ENCODE results near the gene FAM181B.

FAM181B gene

DNA sequence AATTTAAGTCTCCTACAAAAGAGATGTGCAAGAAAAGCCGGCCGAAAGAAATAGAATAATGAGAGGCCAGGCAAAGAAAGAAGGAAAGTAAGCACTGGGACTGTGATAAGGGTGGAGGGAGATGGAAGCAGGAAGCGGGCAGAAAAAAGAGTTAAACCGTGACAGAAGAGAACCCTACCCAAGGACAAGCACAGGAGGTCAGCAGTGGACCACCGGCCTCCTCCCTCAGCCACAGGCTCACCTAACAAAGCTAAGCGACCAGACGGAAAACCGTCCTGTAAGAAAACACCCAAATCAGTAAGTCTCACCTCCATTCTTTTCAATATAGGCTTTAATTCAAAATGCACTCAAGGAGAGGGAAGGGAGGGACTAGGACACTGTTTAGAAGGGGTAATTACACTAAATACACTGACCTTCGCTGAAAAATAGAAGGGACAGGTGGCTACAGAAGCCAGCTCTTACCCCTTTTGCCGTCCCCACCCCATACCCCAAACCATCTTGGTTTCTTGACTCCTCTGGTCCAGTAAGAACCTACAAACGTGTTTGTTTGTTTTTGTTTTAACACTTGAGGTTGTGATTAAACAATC lies 1.9 kb downstream of the FAM181B start:
- no peak for DNase-seq (ENCODE audit: low read depth)
- H3K4me3 ChIP-seq (ENCODE audit: low read depth, low read length) = no peak overlapping the region
- TF ChIP-seq, protein P1, sequence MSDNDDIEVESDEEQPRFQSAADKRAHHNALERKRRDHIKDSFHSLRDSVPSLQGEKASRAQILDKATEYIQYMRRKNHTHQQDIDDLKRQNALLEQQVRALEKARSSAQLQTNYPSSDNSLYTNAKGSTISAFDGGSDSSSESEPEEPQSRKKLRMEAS (IDR thresholded peaks at IDR 0.05; ENCODE audit: low read depth, low read length) = no peak
- TF ChIP-seq MYC (IDR thresholded peaks at IDR 0.05; ENCODE audit: low read depth, low read length) (no peak), POLR2A (IDR thresholded peaks at IDR 0.05; ENCODE audit: extremely low read depth, insufficient read length) (no peak)

DNA sequence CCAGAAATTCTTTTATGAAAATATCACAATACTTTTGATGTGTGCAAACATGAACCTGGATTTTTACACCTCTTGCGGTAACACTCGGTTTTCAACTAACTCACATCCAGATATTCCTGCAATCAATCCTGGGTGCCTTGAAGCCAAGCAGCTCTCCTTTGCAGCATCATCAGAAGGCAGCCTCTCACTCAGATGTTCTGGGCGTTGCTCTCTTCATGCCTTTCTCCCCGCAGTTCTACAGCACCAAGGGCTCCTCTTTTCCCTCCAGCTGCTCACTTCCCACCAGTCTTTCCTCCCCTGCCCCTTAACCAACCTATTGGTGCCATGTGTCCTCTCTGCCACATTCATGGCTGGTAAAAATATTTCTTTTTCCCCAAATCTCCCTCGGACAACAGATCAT lies 2.9 kb downstream of the FAM181B start:
- DNase-seq (ENCODE audit: low read depth) = no peak
- TF ChIP-seq, protein P1 (IDR thresholded peaks at IDR 0.05; ENCODE audit: low read depth, low read length) = no peak
- TF ChIP-seq MYC (IDR thresholded peaks at IDR 0.05; ENCODE audit: low read depth, low read length) = no peak
- TF ChIP-seq POLR2A (IDR thresholded peaks at IDR 0.05; ENCODE audit: extremely low read depth, insufficient read length) = no peak
- H3K4me3 ChIP-seq (ENCODE audit: low read depth, low read length) = no peak overlapping the region

DNA sequence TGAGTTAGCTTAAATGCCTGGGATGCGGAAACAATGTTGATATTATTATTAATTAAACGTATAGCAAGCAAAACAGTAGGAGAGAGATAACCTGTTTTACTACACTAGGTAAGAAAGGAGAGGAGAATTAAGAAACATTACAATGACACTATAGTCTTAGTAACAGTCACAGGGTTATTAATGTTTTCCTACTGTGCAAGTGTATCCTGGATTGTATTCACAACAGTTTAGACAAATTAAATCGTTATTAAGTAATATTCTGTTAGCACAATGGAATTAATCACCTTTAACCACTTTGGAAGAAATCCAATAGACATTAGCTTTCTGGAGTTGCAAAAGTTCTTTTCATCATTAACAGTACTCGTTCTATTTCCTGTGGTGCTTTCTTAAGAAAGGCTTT lies 3.4 kb downstream of the FAM181B start:
- DNase-seq (ENCODE audit: low read depth) = no peak
- no peak overlapping the region for H3K4me3 ChIP-seq (ENCODE audit: low read depth, low read length)
- no peak for TF ChIP-seq MYC (IDR thresholded peaks at IDR 0.05; ENCODE audit: low read depth, low read length)
- TF ChIP-seq, protein P1 (IDR thresholded peaks at IDR 0.05; ENCODE audit: low read depth, low read length) = no peak
- TF ChIP-seq, protein P2, sequence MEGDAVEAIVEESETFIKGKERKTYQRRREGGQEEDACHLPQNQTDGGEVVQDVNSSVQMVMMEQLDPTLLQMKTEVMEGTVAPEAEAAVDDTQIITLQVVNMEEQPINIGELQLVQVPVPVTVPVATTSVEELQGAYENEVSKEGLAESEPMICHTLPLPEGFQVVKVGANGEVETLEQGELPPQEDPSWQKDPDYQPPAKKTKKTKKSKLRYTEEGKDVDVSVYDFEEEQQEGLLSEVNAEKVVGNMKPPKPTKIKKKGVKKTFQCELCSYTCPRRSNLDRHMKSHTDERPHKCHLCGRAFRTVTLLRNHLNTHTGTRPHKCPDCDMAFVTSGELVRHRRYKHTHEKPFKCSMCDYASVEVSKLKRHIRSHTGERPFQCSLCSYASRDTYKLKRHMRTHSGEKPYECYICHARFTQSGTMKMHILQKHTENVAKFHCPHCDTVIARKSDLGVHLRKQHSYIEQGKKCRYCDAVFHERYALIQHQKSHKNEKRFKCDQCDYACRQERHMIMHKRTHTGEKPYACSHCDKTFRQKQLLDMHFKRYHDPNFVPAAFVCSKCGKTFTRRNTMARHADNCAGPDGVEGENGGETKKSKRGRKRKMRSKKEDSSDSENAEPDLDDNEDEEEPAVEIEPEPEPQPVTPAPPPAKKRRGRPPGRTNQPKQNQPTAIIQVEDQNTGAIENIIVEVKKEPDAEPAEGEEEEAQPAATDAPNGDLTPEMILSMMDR (IDR thresholded peaks at IDR 0.05; ENCODE audit: low read depth, low read length) = no peak
- no peak for TF ChIP-seq POLR2A (IDR thresholded peaks at IDR 0.05; ENCODE audit: extremely low read depth, insufficient read length)

DNA sequence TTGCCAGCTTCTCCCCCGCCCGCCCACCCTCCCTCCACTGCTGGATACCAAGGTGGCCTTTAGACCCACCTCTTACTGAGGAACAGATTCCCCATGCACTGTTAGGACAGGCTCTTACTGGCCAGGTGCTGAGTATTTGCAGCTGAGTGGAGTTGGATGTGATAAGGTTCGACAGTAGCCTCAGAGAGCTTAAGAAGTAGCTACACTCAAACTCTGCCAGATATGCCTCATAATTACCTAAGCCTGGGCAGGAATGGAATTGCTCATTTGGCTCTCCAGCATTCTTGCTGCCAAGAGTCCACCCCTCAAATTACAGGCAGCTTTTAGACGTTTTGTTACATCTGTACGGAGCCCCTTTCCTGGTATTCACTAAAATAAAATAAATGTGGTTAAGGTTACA lies 9.6 kb downstream of the FAM181B start:
- TF ChIP-seq, protein P1 (IDR thresholded peaks at IDR 0.05; ENCODE audit: low read depth, low read length) = no peak
- TF ChIP-seq POLR2A (IDR thresholded peaks at IDR 0.05; ENCODE audit: extremely low read depth, insufficient read length) (no peak), MYC (IDR thresholded peaks at IDR 0.05; ENCODE audit: low read depth, low read length) (no peak)
- TF ChIP-seq, protein P2 (IDR thresholded peaks at IDR 0.05; ENCODE audit: low read depth, low read length) = no peak
- H3K4me3 ChIP-seq (ENCODE audit: low read depth, low read length) = no peak overlapping the region
- DNase-seq (ENCODE audit: low read depth) = no peak

DNA sequence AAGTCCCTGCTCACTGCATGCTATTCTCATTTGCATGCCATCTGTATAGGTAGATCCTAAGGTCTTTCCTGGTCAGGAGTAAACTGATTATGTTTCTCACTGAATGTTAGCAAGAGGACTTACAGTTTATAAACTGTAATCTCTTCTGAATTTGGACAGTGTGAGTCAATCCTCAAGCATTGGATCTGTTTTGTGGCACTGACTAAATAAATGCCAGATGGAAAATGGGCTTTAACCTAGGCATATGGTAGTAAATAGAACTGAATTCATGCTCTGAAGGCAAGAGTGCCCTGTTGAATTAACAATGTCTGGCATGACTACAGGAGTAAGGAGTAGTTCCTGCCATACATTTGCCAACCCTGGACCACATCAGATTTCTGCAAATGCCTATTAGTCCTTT lies 11.4 kb downstream of the FAM181B start:
- no peak overlapping the region for H3K4me3 ChIP-seq (ENCODE audit: low read depth, low read length)
- no peak for TF ChIP-seq MYC (IDR thresholded peaks at IDR 0.05; ENCODE audit: low read depth, low read length)
- TF ChIP-seq POLR2A (IDR thresholded peaks at IDR 0.05; ENCODE audit: extremely low read depth, insufficient read length) = no peak
- TF ChIP-seq, protein P2 (IDR thresholded peaks at IDR 0.05; ENCODE audit: low read depth, low read length) = no peak
- TF ChIP-seq, protein P1 (IDR thresholded peaks at IDR 0.05; ENCODE audit: low read depth, low read length) = no peak
- DNase-seq (ENCODE audit: low read depth) = no peak

DNA sequence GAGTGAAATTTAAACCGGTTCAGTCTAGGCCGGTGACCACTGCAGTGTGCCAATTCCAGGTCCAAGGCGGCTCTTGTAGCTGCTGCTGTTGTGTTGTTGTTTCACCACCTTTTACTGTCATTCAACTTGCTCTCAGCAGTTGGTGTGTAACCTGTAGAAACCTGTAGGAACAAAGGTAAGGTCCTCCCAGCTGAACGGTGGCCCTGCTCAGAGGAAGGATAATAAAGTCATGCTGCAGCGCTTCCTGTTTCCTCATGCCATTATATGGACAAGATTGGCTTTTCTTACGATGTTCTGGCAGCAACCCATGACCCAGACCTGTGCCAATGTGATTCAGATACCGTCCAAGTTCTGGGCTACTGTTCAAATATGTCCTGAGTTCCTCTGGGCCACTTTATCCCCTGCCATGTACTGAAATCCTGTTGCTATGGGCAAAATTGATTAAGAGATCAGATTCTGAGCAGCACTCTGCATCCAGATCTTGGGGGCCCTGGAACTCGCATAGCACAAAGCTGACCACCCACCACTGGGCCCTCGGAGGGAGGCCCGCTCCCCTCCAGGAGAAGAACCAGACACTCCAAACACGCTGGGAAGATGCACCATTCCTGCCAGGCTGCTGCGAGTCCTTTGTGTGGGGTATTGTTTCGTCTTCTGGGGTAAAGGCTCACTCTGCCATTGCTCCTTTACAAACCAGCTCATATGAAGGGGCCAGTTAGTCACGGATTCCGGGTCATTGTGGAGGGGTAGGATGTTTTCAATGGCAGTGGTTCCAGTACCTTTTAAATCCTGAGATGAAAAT lies 13.2 kb downstream of the FAM181B start:
- DNase-seq (ENCODE audit: low read depth) = no peak
- H3K4me3 ChIP-seq (ENCODE audit: low read depth, low read length) = no peak overlapping the region
- TF ChIP-seq MYC (IDR thresholded peaks at IDR 0.05; ENCODE audit: low read depth, low read length) (no peak), POLR2A (IDR thresholded peaks at IDR 0.05; ENCODE audit: extremely low read depth, insufficient read length) (no peak)

DNA sequence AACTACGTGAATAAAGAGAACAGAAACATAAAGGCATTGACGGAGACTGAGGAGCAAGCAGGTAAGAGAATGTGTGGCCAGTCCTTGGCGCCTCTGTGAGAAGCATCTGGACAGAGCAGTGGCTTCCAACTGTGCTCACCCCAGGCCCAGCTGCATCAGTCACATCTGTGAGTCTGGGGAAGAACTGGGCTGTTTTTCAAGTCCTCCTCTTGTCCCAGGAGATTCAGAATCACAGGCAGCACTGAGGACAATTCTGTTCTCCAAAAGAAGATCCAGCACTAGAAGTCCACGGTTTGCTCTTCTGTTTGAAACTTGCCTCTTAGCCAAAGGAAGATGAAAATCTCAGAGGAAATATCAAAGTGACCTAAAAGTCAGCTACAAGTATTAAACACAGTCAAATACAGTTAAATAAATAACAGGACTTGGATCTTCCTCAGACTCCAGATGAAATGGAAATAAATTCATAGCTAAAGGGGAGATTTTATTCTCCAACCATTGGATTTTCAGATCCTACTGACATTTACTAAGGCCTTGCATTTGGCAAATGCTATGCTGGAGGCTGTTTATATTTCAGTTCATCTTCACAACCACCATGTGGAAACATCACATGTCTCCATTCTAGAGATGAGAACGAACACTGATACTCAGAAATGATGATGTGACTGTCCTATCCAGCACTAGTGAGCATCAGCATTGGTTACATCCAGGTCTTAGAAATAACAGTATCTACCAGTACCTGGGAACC lies 14.1 kb downstream of the FAM181B start:
- TF ChIP-seq, protein P2 (IDR thresholded peaks at IDR 0.05; ENCODE audit: low read depth, low read length) = no peak
- TF ChIP-seq, protein P1 (IDR thresholded peaks at IDR 0.05; ENCODE audit: low read depth, low read length) = no peak
- TF ChIP-seq MYC (IDR thresholded peaks at IDR 0.05; ENCODE audit: low read depth, low read length) = no peak
- TF ChIP-seq POLR2A (IDR thresholded peaks at IDR 0.05; ENCODE audit: extremely low read depth, insufficient read length) = no peak
- H3K4me3 ChIP-seq (ENCODE audit: low read depth, low read length) = no peak overlapping the region
- no peak for DNase-seq (ENCODE audit: low read depth)

Measured in NB4 (cell line).